Cardiac fibroblast (primary cell): ENCODE data around the gene MAP3K12.

Source experiments
- DNase-seq, 2 donors: peaks; one replicate each; pipeline versions ENCODE4 v3.0.0 to v3.0.0-alpha.2; 2010; ENCODE audit warnings: low read depth in 2 of 2
- H3K4me3 ChIP-seq, 2 donors: replicated peaks in 1 of 2; 1 replicate in 1 of 2; 2 replicates in 1 of 2; pipeline ENCODE4 v1.5.1; 2011; ENCODE audit warnings: low read depth in 2 of 2, low read length in 2 of 2, mild to moderate bottlenecking in 2 of 2, moderate library complexity in 1 of 2
- CTCF ChIP-seq: IDR thresholded peaks from one replicate; pipeline ENCODE4 v1.5.1; 2011; ENCODE audit warnings: low read depth, mild to moderate bottlenecking, low read length, inconsistent platforms

The MAP3K12 gene

GRCh38 chr12:53533471-53533870 lies 34.2 kb upstream of the MAP3K12 start:
- no peak for TF ChIP-seq CTCF
- H3K4me3 ChIP-seq: no peak overlapping the region
- no peak for DNase-seq

- no peak for TF ChIP-seq CTCF
- H3K4me3 ChIP-seq: no peak overlapping the region
- DNase-seq: peak in 1 of 2 donors; percentile 20
Observed at GRCh38 chr12:53532524-53533445, 33.5 kb upstream of the MAP3K12 start.

GRCh38 chr12:53532021-53532420 lies 32.8 kb upstream of the MAP3K12 start:
- H3K4me3 ChIP-seq: no peak overlapping the region
- no peak for TF ChIP-seq CTCF
- DNase-seq: no peak

- DNase-seq: peak in 1 of 2 donors; percentile 61
- no peak for TF ChIP-seq CTCF
- no peak overlapping the region for H3K4me3 ChIP-seq
Observed at GRCh38 chr12:53530920-53531319, 31.7 kb upstream of the MAP3K12 start.

GRCh38 chr12:53530061-53530460 lies 30.8 kb upstream of the MAP3K12 start:
- TF ChIP-seq CTCF: no peak
- H3K4me3 ChIP-seq: no peak overlapping the region
- no peak for DNase-seq

- H3K4me3 ChIP-seq: no peak overlapping the region
- no peak for DNase-seq
- TF ChIP-seq CTCF: no peak
Observed at GRCh38 chr12:53524476-53524875, 25.2 kb upstream of the MAP3K12 start.
